HEK293 (cell line): ENCODE data around the gene ADAMTS16.

Experiments
- AEBP2 ChIP-seq: fragments of 450-650 bp; formaldehyde crosslinking; IDR thresholded peaks from 2 replicates; pipeline ENCODE4 v1.5.1; 2016; ENCODE audit warnings: missing biosample characterization, missing genetic modification characterization, borderline replicate concordance
- ZBTB21 ChIP-seq: fragments of 450-650 bp; formaldehyde crosslinking; IDR thresholded peaks from 2 replicates; pipeline ENCODE4 v1.5.1; 2017; ENCODE audit warnings: missing biosample characterization, missing genetic modification characterization
- ZNF211 ChIP-seq: fragments of 450-650 bp; formaldehyde crosslinking; IDR thresholded peaks from 2 replicates; pipeline ENCODE4 v1.5.1; 2016; ENCODE audit warnings: low read depth, missing biosample characterization, missing genetic modification characterization
- ZNF274 ChIP-seq, 2 experiments: fragments of 200-500 bp in 1 of 2; fragments of 450-650 bp in 1 of 2; sonication (Bioruptor generic) in 1 of 2; formaldehyde crosslinking in 1 of 2; IDR thresholded peaks; 2 replicates each; pipeline versions ENCODE4 v1.5.1 to v1.6.1; 2014 to 2016; ENCODE audit warnings: borderline replicate concordance in 1 of 2, inconsistent platforms in 1 of 2, low read length in 1 of 2, missing biosample characterization in 1 of 2, missing genetic modification characterization in 1 of 2
- ZNF335 ChIP-seq: fragments of 450-650 bp; formaldehyde crosslinking; conservative IDR thresholded peaks from 2 replicates; pipeline ENCODE4 v1.5.1; 2016; ENCODE audit warnings: missing biosample characterization, missing genetic modification characterization
- ZNF473 ChIP-seq: fragments of 450-650 bp; formaldehyde crosslinking; IDR thresholded peaks from 2 replicates; pipeline ENCODE4 v1.5.1; 2017; ENCODE audit warnings: missing biosample characterization, missing genetic modification characterization
- ZNF521 ChIP-seq: fragments of 450-650 bp; formaldehyde crosslinking; IDR thresholded peaks from 2 replicates; pipeline ENCODE4 v1.5.1; 2017; ENCODE audit warnings: missing biosample characterization, mild to moderate bottlenecking, missing genetic modification characterization
- TF ChIP-seq, protein P1 (sequence below): fragments of 450-650 bp; formaldehyde crosslinking; IDR thresholded peaks from 2 replicates; pipeline ENCODE4 v1.5.1; 2016; ENCODE audit warnings: missing biosample characterization, missing genetic modification characterization

DNA sequence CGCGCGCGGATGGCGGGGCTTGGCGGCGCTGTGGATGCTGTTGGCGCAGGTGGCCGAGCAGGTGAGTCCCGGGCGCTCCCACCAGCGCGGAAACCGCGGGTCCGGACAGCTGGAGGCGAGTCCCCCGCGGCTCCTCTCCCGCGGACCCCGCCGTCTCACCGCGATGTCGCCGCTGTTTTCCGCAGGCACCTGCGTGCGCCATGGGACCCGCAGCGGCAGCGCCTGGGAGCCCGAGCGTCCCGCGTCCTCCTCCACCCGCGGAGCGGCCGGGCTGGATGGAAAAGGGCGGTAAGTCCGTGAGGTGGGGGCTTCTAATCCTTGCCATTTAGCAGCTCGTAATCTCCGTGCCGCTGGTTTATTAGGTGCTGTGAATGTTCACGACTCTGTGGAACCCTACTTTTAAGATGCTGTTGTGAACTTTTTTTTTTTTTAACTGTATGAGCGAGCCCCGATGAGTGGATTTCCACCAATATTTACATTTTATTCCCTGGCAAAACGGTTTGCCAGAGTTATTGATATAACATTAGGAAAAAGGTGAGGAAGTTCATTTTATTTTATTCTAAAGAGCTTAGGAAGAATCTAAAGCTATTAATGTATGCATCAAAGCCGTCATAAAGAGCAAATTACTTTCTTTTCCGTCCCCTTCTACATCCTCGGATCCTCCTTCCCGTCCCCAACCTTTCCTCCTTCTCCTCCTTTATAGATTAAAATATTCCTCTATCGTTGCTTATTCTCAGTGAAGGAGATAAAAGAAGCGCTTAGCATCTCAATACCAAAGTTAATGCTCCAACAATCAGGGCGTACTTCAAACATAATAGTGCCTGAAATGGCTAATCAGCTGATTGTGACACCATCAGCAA lies 579 bp downstream of the ADAMTS16 start:
- no peak for TF ChIP-seq ZNF521 (tag by site-specific recombination)
- TF ChIP-seq ZBTB21 (tag by site-specific recombination) = no peak
- no peak for TF ChIP-seq AEBP2 (tag by site-specific recombination)
- TF ChIP-seq, protein P1, sequence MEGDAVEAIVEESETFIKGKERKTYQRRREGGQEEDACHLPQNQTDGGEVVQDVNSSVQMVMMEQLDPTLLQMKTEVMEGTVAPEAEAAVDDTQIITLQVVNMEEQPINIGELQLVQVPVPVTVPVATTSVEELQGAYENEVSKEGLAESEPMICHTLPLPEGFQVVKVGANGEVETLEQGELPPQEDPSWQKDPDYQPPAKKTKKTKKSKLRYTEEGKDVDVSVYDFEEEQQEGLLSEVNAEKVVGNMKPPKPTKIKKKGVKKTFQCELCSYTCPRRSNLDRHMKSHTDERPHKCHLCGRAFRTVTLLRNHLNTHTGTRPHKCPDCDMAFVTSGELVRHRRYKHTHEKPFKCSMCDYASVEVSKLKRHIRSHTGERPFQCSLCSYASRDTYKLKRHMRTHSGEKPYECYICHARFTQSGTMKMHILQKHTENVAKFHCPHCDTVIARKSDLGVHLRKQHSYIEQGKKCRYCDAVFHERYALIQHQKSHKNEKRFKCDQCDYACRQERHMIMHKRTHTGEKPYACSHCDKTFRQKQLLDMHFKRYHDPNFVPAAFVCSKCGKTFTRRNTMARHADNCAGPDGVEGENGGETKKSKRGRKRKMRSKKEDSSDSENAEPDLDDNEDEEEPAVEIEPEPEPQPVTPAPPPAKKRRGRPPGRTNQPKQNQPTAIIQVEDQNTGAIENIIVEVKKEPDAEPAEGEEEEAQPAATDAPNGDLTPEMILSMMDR (tag by site-specific recombination) = peak; percentile 28; the same call in 1 of the 2 replicates
- TF ChIP-seq ZNF335 (tag by site-specific recombination) = peak; percentile 80
- TF ChIP-seq ZNF473 (tag by site-specific recombination) = no peak
- TF ChIP-seq ZNF274 (IDR thresholded peaks at IDR 0.05; ENCODE audit: low read length) = no peak
- no peak for TF ChIP-seq ZNF274 (tag by site-specific recombination; IDR thresholded peaks at IDR 0.05; ENCODE audit: borderline replicate concordance)
- TF ChIP-seq ZNF211 (tag by site-specific recombination) = no peak
